ENCODE measurements around the gene SETD1B. TPM values are rescaled to one million over a fixed set of nuclear protein-coding genes. Genes with fewer than 3 reads are reported as not detected.
"Not testable (repeated sequence)": the region's sequence is repeated elsewhere in the genome, so short reads cannot be mapped to it uniquely, and the experiment has no call there.

The SETD1B gene
- 1.9 and 2.4 TPM in 2 replicates for total RNA-seq (2014; rRNA removed; shearing (Covaris generic))

- DNase-seq (ENCODE audit: low spot score), result peak; percentile 63
Measured at GRCh38 chr12:121803861-121804416, at the start of gene SETD1B. Gene SETD1B (plus strand): TSS chr12:121804009. CDS start chr12:121804738, 729 bp downstream.

GRCh38 chr12:121754836-121755235, 49.0 kb upstream of the SETD1B start:
- DNase-seq (ENCODE audit: low spot score), result no peak

GRCh38 chr12:121755591-121755990, 48.2 kb upstream of the SETD1B start:
- DNase-seq (ENCODE audit: low spot score), result no peak

- DNase-seq (ENCODE audit: low spot score), result not testable (repeated sequence)
Measured at GRCh38 chr12:121758536-121758935, 45.3 kb upstream of the SETD1B start.

GRCh38 chr12:121762269-121762668, 41.5 kb upstream of the SETD1B start:
- peak; percentile 42 for DNase-seq (ENCODE audit: low spot score)

- DNase-seq (ENCODE audit: low spot score), result no peak
Measured at GRCh38 chr12:121764808-121765207, 39.0 kb upstream of the SETD1B start.

- DNase-seq (ENCODE audit: low spot score), result peak; percentile 91
Measured at GRCh38 chr12:121765573-121765972, 38.2 kb upstream of the SETD1B start.

- no peak for DNase-seq (ENCODE audit: low spot score)
Measured at GRCh38 chr12:121766290-121767039, 37.3 kb upstream of the SETD1B start.

GRCh38 chr12:121767525-121768016, 36.2 kb upstream of the SETD1B start:
- no peak for DNase-seq (ENCODE audit: low spot score)

GRCh38 chr12:121769297-121769830, 34.4 kb upstream of the SETD1B start:
- no peak for DNase-seq (ENCODE audit: low spot score)

GRCh38 chr12:121769831-121770301, 33.9 kb upstream of the SETD1B start:
- no peak for DNase-seq (ENCODE audit: low spot score)

- DNase-seq (ENCODE audit: low spot score), result no peak
Measured at GRCh38 chr12:121770388-121770787, 33.4 kb upstream of the SETD1B start.

GRCh38 chr12:121770813-121771625, 32.8 kb upstream of the SETD1B start:
- no peak for DNase-seq (ENCODE audit: low spot score)

GRCh38 chr12:121773011-121773777, 30.6 kb upstream of the SETD1B start:
- DNase-seq (ENCODE audit: low spot score), result peak; percentile 71

- DNase-seq (ENCODE audit: low spot score), result no peak
Measured at GRCh38 chr12:121774968-121775474, 28.8 kb upstream of the SETD1B start.

- no peak for DNase-seq (ENCODE audit: low spot score)
Measured at GRCh38 chr12:121775501-121775900, 28.3 kb upstream of the SETD1B start.

- peak; percentile 48 for DNase-seq (ENCODE audit: low spot score)
Measured at GRCh38 chr12:121776190-121777098, 27.4 kb upstream of the SETD1B start.

- no peak for DNase-seq (ENCODE audit: low spot score)
Measured at GRCh38 chr12:121778567-121779421, 25.0 kb upstream of the SETD1B start.

GRCh38 chr12:121779422-121779895, 24.4 kb upstream of the SETD1B start:
- no peak for DNase-seq (ENCODE audit: low spot score)
